ENCODE results near the gene GOLM1.

Gene GOLM1

GRCh38 chr9:86079865-86080469 is 19.4 kb downstream of the GOLM1 start:
- TF ChIP-seq CTCF (IDR thresholded peaks at IDR 0.05; ENCODE audit: extremely low read depth, missing control alignments), result no peak
- DNase-seq (ENCODE audit: low spot score), result no peak

GRCh38 chr9:86079421-86079831 is 19.9 kb downstream of the GOLM1 start:
- TF ChIP-seq CTCF (IDR thresholded peaks at IDR 0.05; ENCODE audit: extremely low read depth, missing control alignments), result no peak
- DNase-seq (ENCODE audit: low spot score), result no peak

- no peak for TF ChIP-seq CTCF (IDR thresholded peaks at IDR 0.05; ENCODE audit: extremely low read depth, missing control alignments)
- no peak for DNase-seq (ENCODE audit: low spot score)
These were observed 20.6 kb downstream of the GOLM1 start for GRCh38 chr9:86078731-86079130.

GRCh38 chr9:86077276-86077675 is 22.1 kb downstream of the GOLM1 start:
- DNase-seq (ENCODE audit: low spot score), result no peak
- TF ChIP-seq CTCF (IDR thresholded peaks at IDR 0.05; ENCODE audit: extremely low read depth, missing control alignments), result no peak

- no peak for TF ChIP-seq CTCF (IDR thresholded peaks at IDR 0.05; ENCODE audit: extremely low read depth, missing control alignments)
- no peak for DNase-seq (ENCODE audit: low spot score)
These were observed 23.9 kb downstream of the GOLM1 start for GRCh38 chr9:86075132-86076109.

GRCh38 chr9:86073839-86074238 is 25.5 kb downstream of the GOLM1 start:
- no peak for DNase-seq (ENCODE audit: low spot score)
- no peak for TF ChIP-seq CTCF (IDR thresholded peaks at IDR 0.05; ENCODE audit: extremely low read depth, missing control alignments)

GRCh38 chr9:86072394-86072877 is 26.9 kb downstream of the GOLM1 start:
- DNase-seq (ENCODE audit: low spot score), result no peak
- no peak for TF ChIP-seq CTCF (IDR thresholded peaks at IDR 0.05; ENCODE audit: extremely low read depth, missing control alignments)

All from GM20000 (cell line).